GM19452 (cell line): Measurements from ENCODE around the gene CD63.

ENCODE experiments used
- ATAC-seq: cut with Tn5 transposase; IDR thresholded peaks from one replicate; pipeline ENCODE4 v1.9.1; 2021; ENCODE audit not compliant: unreplicated experiment

CD63 gene

DNA sequence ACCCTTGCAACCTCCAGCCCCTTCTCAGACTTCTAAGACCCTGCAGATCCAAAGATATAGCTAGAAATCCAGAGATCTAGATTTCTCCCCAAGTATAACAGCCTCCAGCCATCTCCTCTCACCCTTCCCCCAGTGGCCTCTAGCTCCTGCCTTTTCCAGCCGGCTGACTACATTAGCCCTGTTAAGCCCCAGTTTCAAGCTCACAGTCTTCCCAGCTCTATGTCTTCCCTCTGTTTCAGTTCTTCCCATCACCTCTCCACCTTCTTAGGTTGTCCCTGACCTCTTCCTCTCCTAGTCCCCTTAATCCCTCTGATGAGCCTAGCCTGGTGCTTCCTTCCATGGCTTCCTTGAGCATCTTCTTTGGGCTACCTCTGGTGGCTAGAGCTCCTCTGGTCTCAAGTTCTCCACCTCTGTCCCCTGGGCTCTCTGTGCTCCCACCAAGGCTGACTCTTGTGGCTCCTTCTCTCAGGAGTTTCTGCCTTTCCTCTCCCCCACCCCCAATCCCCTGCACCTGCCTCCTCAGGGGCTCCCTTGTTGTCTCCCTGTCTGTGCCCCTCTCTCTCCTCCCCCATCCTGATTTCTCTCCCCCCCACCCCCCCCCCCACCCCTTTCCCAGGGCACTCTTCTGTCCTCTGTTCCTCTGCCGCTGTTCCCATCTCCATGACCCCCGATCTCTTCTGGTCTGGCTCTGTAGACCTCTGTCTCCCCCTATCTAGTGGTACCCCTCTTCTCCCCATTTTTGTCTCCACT is 13.3 kb upstream of the CD63 start:
- no peak for ATAC-seq

DNA sequence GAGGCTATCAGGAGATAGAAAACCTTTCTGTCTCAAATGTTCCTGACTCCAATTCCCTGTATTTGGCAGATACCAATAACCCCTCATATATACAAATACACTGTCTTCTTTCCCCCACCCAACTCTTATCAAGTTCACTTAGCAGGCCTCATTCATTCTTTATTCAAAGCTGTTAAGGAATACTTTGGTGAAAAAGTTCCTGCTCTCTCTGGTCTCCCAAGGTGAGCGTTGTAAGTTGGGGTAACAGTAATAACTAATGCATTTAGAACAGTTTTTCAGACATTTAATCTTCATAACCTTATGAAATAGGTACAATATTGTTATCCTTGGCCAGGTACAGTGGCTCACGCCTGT is 10.2 kb upstream of the CD63 start:
- ATAC-seq = no peak

GRCh38 chr12:55738123-55739024 is 9.6 kb upstream of the CD63 start:
- ATAC-seq = peak; percentile 82

DNA sequence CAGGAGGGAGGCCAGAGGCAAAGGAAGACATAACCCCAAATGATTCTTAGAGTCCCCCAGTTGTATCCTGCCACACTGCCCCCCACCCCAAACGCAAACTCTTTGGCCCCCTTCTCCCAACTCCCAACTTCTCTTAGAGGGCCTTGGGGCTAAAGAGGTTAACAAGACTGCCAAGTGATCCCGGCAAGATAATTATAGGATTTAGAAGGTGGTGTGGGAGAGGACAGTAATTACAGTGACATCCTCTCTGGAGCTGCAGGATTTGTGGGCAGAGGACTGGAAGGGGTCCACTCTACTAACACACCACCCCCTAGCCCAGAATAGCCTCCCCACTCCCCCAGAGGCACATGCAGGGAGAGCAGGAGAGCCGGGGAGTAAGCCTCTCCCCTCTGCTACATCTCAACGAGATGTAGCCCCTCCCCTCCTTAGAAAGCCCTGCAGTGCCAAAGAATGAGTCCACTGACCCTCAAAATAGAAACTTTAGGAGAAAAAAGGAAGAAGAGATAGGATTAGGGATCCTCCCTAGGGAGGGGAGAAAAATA is 8.8 kb upstream of the CD63 start:
- no peak for ATAC-seq

GRCh38 chr12:55736780-55737580 is 8.2 kb upstream of the CD63 start:
- ATAC-seq = no peak

DNA sequence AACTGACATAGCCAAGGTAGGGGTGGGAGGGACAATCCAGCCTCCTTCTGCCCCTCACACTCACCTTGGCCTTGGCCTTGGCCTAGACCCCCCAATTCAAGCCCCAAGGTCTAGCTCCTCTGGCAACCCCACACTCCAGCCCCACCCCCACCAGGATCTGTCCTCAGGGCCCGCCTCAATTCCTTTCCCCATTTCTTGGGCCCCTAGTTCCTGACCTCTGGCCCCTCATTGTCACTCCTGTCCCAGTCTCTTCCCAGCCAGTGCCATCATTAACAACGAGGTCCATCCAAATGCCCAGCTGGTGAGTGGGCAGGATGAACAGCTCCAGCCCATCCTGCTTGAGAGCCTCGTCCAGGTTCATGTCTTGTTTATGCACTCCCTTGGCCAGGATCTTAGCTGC is 7.3 kb upstream of the CD63 start:
- ATAC-seq = no peak

DNA sequence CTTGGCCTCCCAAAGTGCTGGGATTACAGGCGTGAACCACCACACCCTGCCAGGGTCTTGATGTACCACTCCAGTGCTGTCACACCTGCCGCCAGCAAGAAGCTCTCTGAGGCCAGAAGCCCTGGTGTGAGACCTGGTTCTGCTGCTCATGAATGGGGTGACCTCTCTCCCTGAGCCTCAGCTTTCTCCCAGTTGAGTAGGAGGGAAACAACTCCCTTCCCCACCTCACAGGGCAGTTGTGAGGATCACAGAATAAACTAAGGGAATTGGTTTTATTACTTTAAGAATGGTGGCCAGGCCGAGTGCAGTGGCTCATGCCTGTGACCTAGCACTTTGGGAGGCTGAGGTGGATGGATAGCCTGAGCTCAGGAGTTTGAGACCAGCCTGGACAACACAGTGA is 5.8 kb upstream of the CD63 start:
- ATAC-seq = no peak

DNA sequence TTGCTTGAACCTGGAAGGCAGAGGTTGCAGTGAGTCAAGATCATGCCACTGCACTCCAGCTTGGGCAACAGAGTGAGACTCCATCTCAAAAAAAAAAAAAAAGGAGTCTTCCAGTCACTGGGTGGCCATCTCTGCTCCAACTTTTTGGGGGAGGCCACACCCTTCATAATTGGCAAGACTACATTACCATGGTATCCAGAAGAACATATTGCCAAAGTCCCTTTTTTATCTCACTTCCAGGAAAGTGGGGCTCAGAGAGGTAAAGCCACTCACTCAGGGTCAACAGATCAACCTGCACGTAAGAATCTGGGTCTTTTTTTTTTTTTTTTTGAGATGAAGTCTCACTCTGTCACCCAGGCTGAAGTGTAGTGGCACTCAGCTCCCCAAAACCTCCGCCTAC is 5.0 kb upstream of the CD63 start:
- ATAC-seq = no peak

GRCh38 chr12:55733021-55733555 is 4.3 kb upstream of the CD63 start:
- no peak for ATAC-seq

- ATAC-seq = no peak
Observed at GRCh38 chr12:55732288-55732687, 3.5 kb upstream of the CD63 start.

GRCh38 chr12:55729819-55730818 is 1.3 kb upstream of the CD63 start:
- ATAC-seq = peak; percentile 42

GRCh38 chr12:55728186-55728938 is 447 bp downstream of the CD63 start:
- peak; percentile 23 for ATAC-seq

- no peak for ATAC-seq
Observed at GRCh38 chr12:55727643-55728185, 1.1 kb downstream of the CD63 start.

GRCh38 chr12:55726971-55727370 is 1.8 kb downstream of the CD63 start:
- no peak for ATAC-seq

GRCh38 chr12:55725556-55725955 is 3.3 kb downstream of the CD63 start:
- ATAC-seq = no peak

GRCh38 chr12:55724940-55725309 is 3.9 kb downstream of the CD63 start:
- ATAC-seq = no peak

DNA sequence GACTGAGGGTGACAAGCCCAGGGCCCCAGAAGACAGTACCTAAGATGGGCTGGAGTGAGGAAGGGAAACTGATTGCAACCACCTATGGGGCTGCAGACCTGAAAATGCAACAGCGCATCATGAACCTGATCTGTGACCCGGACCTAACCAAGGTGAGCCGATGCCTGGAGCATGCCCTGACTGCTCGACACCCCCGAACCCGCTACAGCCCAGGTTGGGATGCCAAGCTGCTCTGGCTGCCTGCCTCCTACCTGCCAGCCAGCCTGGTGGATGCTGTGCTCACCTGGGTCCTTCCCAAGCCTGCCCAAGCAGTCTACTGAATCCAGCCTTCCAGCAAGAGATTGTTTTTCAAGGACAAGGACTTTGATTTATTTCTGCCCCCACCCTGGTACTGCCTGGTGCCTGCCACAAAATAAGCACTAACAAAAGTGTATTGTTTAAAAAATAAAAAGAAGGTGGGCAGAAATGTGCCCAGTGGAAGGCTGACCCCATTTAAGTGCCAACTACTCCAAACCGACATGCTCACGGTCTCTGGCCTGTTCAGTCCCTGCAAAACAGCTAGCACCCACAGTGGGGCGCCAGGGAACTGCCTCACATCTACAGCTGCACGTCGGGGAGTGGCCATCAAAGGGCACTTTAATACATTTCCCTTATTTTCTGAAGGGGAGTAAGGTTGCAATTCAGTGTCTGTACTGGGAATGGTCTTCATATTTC is 4.4 kb downstream of the CD63 start:
- no peak for ATAC-seq

DNA sequence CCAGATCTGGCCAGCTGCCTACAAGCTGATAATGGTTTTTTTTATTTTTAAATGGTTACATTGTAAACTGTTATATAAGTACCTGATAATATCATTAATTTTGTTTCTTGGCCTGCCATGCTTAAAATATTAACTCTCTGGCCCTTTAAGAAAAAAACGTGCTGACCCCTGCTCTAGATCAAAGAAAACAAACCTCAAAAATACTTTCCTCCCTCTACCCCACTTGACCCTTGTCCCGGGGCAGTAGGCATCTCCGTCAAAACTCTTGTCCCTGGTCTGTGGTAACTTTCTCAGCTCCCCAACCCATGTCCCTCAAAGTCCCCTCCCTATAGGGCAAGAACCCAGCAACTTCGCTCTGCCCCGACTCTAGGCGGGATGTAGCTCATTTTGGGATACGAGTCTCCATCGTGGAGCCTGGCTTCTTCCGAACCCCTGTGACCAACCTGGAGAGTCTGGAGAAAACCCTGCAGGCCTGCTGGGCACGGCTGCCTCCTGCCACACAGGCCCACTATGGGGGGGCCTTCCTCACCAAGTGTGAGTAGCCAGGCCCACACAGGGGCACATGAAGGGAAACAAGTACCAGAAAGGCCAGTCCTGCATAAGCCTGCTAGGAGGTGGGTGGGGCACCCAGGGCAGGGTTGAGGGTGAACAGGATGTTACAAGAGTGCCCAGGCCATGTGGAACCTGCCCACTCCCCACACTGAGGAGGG is 5.1 kb downstream of the CD63 start:
- no peak for ATAC-seq
